Activated CD4-positive, alpha-beta T cell treated with anti-CD3 and anti-CD28 coated beads, Interleukin-2, Interleukin-6, amounts not matched to agents 100 ng/mL and 50 ng/mL, durations not matched to agents 16 hours and 8 hours (primary cell): ENCODE measurements around the gene IGSF11.

Experiments
- DNase-seq: peaks from one replicate; pipeline ENCODE4 v3.0.0-alpha.2; 2020

Gene IGSF11

GRCh38 chr3:118948146-118948545, 86.5 kb downstream of the IGSF11 start:
- no peak for DNase-seq

DNA sequence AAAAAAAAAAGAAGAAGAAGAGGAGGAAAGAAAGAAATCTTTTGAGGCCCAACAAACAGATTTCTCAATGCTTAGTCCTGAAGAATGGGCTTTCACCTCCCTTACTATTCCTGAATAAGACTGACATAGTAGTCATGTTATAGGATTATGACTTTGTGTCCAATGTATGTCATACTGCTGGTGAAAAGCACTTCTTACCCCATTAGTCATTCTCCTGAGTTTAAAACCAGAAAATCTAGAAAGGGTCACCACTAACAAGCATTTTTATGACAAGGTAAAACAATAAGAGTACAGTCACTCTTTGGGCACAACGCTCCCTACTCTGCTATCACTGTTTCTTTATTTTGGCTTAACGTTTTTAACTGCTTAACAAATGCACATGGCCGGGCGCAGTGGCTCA, 88.2 kb downstream of the IGSF11 start:
- no peak for DNase-seq

- DNase-seq = no peak
These were observed 88.8 kb downstream of the IGSF11 start for GRCh38 chr3:118945834-118946233.

DNA sequence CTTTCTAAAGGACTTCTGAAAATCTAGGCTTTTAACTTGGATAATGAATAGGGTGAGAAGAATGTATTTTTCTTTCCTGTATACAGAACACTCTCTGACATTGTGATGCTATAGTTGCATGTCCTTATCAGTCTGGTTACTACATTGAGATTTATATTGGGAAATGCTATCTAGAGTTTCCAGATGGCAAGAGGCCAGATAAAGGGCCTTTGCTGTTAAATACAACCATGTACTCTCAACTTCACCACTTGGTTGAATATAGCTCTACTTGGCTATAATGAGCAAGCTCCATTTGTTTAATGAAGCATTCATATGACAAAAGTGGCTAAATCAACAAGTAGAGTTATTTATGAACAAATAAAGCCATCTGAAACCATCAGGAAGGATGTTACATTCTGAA, 91.0 kb downstream of the IGSF11 start:
- no peak for DNase-seq

GRCh38 chr3:118942671-118943070, 92.0 kb downstream of the IGSF11 start:
- no peak for DNase-seq

GRCh38 chr3:118942195-118942594, 92.5 kb downstream of the IGSF11 start:
- no peak for DNase-seq

- DNase-seq = peak; percentile 41
These were observed 93.4 kb downstream of the IGSF11 start for GRCh38 chr3:118941236-118941635.

DNA sequence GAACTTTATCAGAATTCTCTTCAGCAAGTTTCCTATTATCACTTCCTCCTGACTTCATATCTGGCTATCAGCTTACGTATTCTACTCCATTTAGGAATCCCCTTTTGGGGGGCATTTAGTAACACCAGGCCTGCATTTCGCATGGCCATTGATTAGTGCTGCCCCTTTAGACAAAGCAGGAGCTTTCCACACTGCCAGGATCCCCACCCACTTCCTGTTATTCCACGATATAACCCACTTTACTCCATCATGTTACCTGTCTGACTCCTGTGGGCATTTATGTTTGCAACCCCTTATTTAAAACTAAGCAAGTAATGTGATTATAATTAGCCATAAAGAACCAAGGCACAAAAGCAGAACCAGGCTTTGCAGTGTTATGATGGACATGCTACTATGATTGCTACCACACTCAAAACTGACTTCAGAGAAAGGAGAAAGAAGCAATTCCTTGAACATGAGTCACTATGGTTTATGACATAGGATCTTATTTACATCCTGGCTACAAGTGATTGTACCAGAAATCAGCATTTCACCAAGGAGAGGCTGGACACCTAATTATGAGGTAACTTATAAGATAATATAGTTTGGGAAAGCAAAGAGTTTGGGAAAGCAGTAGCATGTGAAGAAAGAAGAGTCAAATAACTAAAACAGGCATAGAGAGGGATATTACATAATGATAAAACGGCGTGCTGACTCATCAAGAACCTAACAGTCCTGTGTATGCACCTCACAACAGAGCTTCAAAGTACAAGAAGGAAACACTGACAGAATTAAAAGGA, 96.3 kb downstream of the IGSF11 start:
- DNase-seq = peak; percentile 34

DNA sequence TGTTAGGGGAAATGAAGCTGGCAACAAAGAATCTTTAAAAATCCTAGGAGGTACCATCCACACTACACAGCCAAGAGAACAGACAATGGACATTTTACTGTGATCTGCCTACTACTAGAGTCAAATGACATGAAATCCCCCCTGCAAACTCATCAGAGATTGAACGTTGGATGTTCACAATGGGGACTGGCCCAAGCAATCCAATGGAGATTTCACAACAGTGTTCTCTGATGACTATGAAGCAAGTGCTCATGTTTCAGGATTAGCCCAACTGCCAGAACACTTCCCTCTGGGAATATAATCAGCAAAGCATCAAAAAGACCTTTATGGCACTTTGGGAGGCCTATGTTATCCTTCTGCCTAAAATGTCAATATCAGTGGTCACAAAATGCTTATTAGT, 97.8 kb downstream of the IGSF11 start:
- no peak for DNase-seq

GRCh38 chr3:118932822-118933558, 101.7 kb downstream of the IGSF11 start:
- DNase-seq = no peak

GRCh38 chr3:118931996-118932395, 102.7 kb downstream of the IGSF11 start:
- no peak for DNase-seq

- no peak for DNase-seq
These were observed 107.2 kb downstream of the IGSF11 start for GRCh38 chr3:118927449-118927848.

DNA sequence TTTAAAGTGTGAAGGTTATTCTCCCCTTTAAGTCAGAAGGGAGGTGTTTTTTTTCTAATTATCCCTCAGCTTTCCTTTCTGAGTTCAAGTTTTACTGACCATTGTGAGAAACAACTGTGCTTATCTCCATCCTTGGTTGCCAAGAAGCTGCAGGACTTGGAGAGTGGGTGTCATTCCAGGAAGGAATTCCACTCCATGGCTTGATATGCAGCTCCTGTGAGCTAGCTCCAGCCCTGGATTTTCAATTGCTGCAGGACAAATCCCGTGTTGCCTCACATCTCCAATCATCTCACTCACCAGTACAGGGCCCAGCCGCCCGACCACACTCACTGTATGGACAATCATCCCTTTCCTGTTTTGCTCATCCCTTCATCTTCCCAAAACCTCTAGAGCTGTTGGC, 122.5 kb downstream of the IGSF11 start:
- DNase-seq = no peak

GRCh38 chr3:118910332-118910731, 124.3 kb downstream of the IGSF11 start:
- DNase-seq = no peak

- DNase-seq = no peak
These were observed 124.9 kb downstream of the IGSF11 start for GRCh38 chr3:118909763-118910162.

- no peak for DNase-seq
These were observed 126.7 kb downstream of the IGSF11 start for GRCh38 chr3:118907909-118908308.

- peak; percentile 11 for DNase-seq
These were observed 133.7 kb downstream of the IGSF11 start for GRCh38 chr3:118900737-118901525.

DNA sequence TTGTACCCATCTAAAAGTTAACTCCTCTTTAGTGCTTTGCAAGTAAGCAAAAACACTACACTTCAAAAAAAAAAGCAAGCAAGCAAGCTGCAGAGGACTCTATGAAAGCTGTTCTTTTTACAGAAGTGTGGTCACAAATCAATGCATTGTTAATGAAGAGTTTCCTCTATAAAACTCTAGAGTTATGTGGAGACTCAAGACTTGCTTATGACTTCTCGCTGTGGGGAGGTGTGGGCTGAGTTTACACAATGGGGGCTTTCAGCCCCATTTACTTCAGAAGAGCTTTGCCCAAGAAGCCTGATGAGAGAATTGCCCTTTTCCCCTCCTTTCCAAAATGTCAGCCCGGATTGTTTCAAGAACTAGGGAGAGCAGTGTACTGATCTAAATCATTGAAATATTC, 144.4 kb downstream of the IGSF11 start:
- DNase-seq = no peak

DNA sequence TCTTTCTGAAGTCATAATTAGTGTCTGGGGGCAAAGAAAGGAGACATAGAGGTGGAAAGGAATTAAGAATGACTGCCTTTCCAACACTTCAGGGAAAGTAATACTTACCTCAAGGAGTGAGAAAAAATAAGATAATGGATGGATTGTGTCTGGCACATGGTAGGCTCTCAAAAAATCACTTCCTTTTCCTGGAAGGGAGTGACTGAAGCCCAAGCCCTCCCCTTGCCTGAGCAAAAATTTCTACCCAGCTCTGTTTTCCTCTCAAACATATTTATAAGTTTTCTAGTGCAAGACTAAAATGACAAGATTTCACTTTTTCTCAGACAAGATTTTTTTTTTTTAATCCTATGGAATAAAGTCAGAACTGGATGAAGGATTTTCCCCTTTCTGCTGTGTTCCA, 145.0 kb downstream of the IGSF11 start:
- DNase-seq = no peak

GRCh38 chr3:118886708-118887107, 147.9 kb downstream of the IGSF11 start:
- DNase-seq = no peak

GRCh38 chr3:118884748-118885206, 149.9 kb downstream of the IGSF11 start:
- peak; percentile 81 for DNase-seq

DNA sequence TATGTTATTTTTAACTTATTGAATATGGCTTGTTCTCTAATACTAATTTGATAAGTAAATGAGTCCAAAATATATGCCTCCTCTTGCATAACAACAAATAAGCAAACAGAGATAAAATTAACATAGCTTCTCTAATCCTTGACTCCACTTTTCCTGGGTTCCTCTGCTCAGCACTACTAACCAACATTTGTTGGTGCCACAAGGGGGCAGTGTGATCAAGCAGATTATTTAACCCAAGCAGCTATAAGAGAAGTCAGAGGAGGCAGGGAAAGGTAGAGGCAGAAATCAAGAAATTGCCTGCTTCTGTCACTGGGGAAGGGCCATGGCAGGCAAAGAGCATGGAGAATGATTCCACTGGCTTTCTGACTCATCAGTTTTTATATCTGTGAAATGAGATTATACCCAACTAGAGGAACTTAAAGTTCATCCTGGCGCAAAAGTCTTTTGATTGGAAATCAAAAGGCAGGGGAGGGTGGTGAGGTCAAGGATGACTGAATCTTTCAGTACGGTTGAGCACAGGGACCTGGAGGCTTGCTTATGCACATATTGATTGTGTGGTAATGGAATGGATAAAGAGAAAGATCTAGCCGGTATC, 152.2 kb downstream of the IGSF11 start:
- DNase-seq = peak; percentile 75

DNA sequence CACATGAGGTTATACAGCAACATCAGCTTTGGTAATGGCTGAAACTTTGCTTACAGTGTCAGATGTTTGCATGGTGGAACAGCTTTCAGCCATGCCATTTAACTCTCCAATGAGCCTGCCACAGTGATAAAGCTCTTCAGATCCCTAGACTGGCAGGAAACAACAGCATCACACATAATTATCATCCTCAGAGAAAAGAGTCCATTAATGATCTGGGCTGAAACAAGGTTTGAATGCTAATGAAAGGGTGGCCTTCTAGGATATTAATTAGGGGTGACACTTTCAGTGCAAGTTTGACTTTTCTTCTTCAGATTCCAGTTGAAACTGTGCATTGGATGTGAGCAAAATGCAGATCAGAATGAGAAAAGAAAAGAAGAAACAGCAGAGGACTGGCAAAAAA, 166.6 kb downstream of the IGSF11 start:
- DNase-seq = no peak
